Lung (tissue), 12 donors: ENCODE measurements around the gene HOXB2. TPM values are rescaled to one million over a fixed set of nuclear protein-coding genes. Genes with fewer than 3 reads are reported as not detected.

Experiments
- ATAC-seq: fragments of 200-7000 bp; cut with Tn5 transposase; one replicate; pipeline ENCODE4 v1.9.1; 2020; ENCODE audit warnings: moderate number of reproducible peaks; ENCODE audit not compliant: insufficient read depth, low FRiP score
- DNase-seq, 3 donors: peaks; one replicate each; pipeline ENCODE4 v3.0.0-alpha.2; 2013 to 2017
- H3K27ac ChIP-seq, 2 donors: one replicate each; pipeline ENCODE4 v1.5.1; 2013; ENCODE audit warnings: mild to moderate bottlenecking in 2 of 2, moderate library complexity in 2 of 2, control low read depth in 1 of 2, inconsistent platforms in 1 of 2, low read depth in 1 of 2, low read length in 1 of 2
- H3K27me3 ChIP-seq, 3 donors: one replicate each; pipeline ENCODE4 v1.5.1; 2013; ENCODE audit warnings: low read length in 2 of 3; ENCODE audit not compliant: control insufficient read depth in 3 of 3, insufficient read depth in 3 of 3
- H3K36me3 ChIP-seq, 4 donors: one replicate each; pipeline ENCODE4 v1.5.1; 2013; ENCODE audit warnings: low read length in 4 of 4, mild to moderate bottlenecking in 1 of 4, moderate library complexity in 1 of 4; ENCODE audit not compliant: control insufficient read depth in 4 of 4, insufficient read depth in 4 of 4
- H3K4me1 ChIP-seq, 5 donors: one replicate each; pipeline ENCODE4 v1.5.1; 2013; ENCODE audit warnings: low read length in 5 of 5, mild to moderate bottlenecking in 2 of 5, moderate library complexity in 1 of 5; ENCODE audit not compliant: control insufficient read depth in 5 of 5, insufficient read depth in 5 of 5
- H3K4me3 ChIP-seq: one replicate; pipeline ENCODE4 v1.5.1; 2013; ENCODE audit warnings: mild to moderate bottlenecking, control low read depth, moderate library complexity
- H3K9ac ChIP-seq, 2 donors: one replicate each; pipeline ENCODE4 v1.5.1; 2013; ENCODE audit warnings: low read length in 2 of 2, control low read depth in 1 of 2; ENCODE audit not compliant: insufficient read depth in 1 of 2
- H3K9me3 ChIP-seq, 4 donors: one replicate each; pipeline ENCODE4 v1.5.1; 2013; ENCODE audit warnings: low read length in 3 of 4, mild to moderate bottlenecking in 1 of 4, moderate library complexity in 1 of 4; ENCODE audit not compliant: control insufficient read depth in 4 of 4, insufficient read depth in 3 of 4
- CTCF ChIP-seq: IDR thresholded peaks from 2 replicates; pipeline ENCODE4 v1.5.1; 2012; ENCODE audit warnings: mild to moderate bottlenecking; ENCODE audit errors: control extremely low read depth, extremely low read depth
- WGBS, 2 donors: extraction: QIAGEN DNeasy Blood & Tissue Kit; methylation state at CpG; one replicate each; pipeline ENCODE4 v1.1.7; 2013; 5-methylcytosine and 5-hydroxymethylcytosine counted together
- polyA plus RNA-seq, 2 donors: library from polyadenylated mRNA; stranded (reverse); fragments of 200-250 nt; gene quantifications; one replicate each; pipeline ENCODE4 v1.2.1, GENCODE V29; 2013
- total RNA-seq, 2 donors: library from RNA; depleted of rRNA in 1 of 2; stranded (reverse); fragments of >200 nt in 1 of 2; gene quantifications; one replicate each; pipeline ENCODE4 v1.2.1, GENCODE V29; 2014 to 2021
- donor health status: control.
- donor health status: control.
- donor health status: Bipolar disorder and iron deficiency.
- donor health status: healthy.
- donor health status: DM: yes; HTN: yes; CAD: no.

Gene HOXB2
- total and polyA plus RNA-seq, 4 donors: 4.1 to 13.9 (median 7.3) TPM

GRCh38 chr17:48570325-48571023 lies 25.6 kb upstream of the HOXB2 start:
- Histone ChIP-seq H3K4me1 (peaks cover 0 to 91% (median 10%) of the 10 kb centered on the region in 5 donors), H3K36me3 (peaks cover 0 to 24% (median 1%) of the 10 kb centered on the region in 4 donors), H3K4me3 (no peak overlapping the region), H3K27ac (peak overlapping the region in 1 of 2 donors; percentile 76), H3K9me3 (peaks cover 0 to 3% (median 0%) of the 10 kb centered on the region in 4 donors), H3K27me3 (peaks cover 0 to 72% (median 2%) of the 10 kb centered on the region in 3 donors), H3K9ac (peak overlapping the region; percentile 59 to 96)
- WGBS, 2 donors: 27 to 51% methylated on average over 19 of the region's 19 CpGs
- TF ChIP-seq CTCF: no peak
- ATAC-seq (no peak), DNase-seq (peak; percentile 77 to 87 (median 83))

GRCh38 chr17:48569674-48570324 lies 24.9 kb upstream of the HOXB2 start:
- DNase-seq: peak in 2 of 3 donors; percentile 79 to 86

GRCh38 chr17:48569240-48569582 lies 24.3 kb upstream of the HOXB2 start:
- ATAC-seq (no peak), DNase-seq (no peak)
- Histone ChIP-seq H3K9me3 (peaks cover 0 to 3% (median 0%) of the 10 kb centered on the region in 4 donors), H3K27me3 (peaks cover 0 to 73% (median 0%) of the 10 kb centered on the region in 3 donors), H3K27ac (peak overlapping the region in 1 of 2 donors; percentile 12), H3K9ac (peak overlapping the region; percentile 28 to 96), H3K4me1 (peaks cover 0 to 88% (median 12%) of the 10 kb centered on the region in 5 donors), H3K4me3 (no peak overlapping the region), H3K36me3 (peaks cover 0 to 21% (median 2%) of the 10 kb centered on the region in 4 donors)
- TF ChIP-seq CTCF: no peak
- WGBS, 2 donors: 25 to 46% methylated on average over 3 of the region's 3 CpGs

More at GRCh38 chr17:48569674-48570324, 24.9 kb upstream of the HOXB2 start:
- Histone ChIP-seq H3K36me3 (peaks cover 0 to 26% (median 2%) of the 10 kb centered on the region in 4 donors), H3K4me3 (no peak overlapping the region), H3K27me3 (peaks cover 0 to 71% (median 2%) of the 10 kb centered on the region in 3 donors), H3K27ac (peak overlapping the region in 1 of 2 donors; percentile 76), H3K9ac (peak overlapping the region; percentile 59 to 96), H3K4me1 (peaks cover 0 to 92% (median 12%) of the 10 kb centered on the region in 5 donors), H3K9me3 (peaks cover 0 to 3% (median 0%) of the 10 kb centered on the region in 4 donors)
- 42 to 54% methylated on average over 6 of the region's 6 CpGs for whole genome bisulfite sequencing, 2 donors
- no peak for ATAC-seq
- no peak for TF ChIP-seq CTCF
